Keratinocyte (primary cell): ENCODE results near the gene PTGES3. TPM values are rescaled to one million over a fixed set of nuclear protein-coding genes. Genes with fewer than 3 reads are reported as not detected.

ENCODE experiments used
- DNase-seq: peaks from one replicate; pipeline ENCODE4 v3.0.0-alpha.2; 2011; ENCODE audit warnings: low read depth, missing footprints, low spot score
- FAIRE-seq: peaks from 2 replicates; lab custom pipeline; 2011; peaks lifted over from hg19 to GRCh38; lab: Jason Lieb, UNC
- H2AFZ ChIP-seq: 2 replicates; pipeline ENCODE4 v1.6.0; 2012; ENCODE audit warnings: low read length, control low read depth, inconsistent platforms; ENCODE audit not compliant: control insufficient read depth
- H3K27ac ChIP-seq: 2 replicates; pipeline ENCODE4 v1.5.1; 2011; ENCODE audit warnings: low read length; ENCODE audit not compliant: control insufficient read depth, insufficient read depth
- H3K27me3 ChIP-seq: 3 replicates; pipeline ENCODE4 v1.6.0; 2011; ENCODE audit warnings: low read length; ENCODE audit not compliant: control insufficient read depth, insufficient read depth; ENCODE audit errors: extremely low read depth
- H3K36me3 ChIP-seq, 2 experiments: 2 replicates in 1 of 2; 3 replicates in 1 of 2; pipeline ENCODE4 v1.5.1; 2011; ENCODE audit warnings: low read length in 2 of 2, mild to moderate bottlenecking in 1 of 2; ENCODE audit not compliant: control insufficient read depth in 2 of 2, insufficient read depth in 2 of 2; ENCODE audit errors: extremely low read depth in 1 of 2
- H3K4me1 ChIP-seq: 3 replicates; pipeline ENCODE4 v1.5.1; 2011; ENCODE audit warnings: low read length; ENCODE audit not compliant: control insufficient read depth, insufficient read depth; ENCODE audit errors: extremely low read depth
- H3K4me2 ChIP-seq: 3 replicates; pipeline ENCODE4 v1.6.0; 2011; ENCODE audit warnings: low read depth, low read length; ENCODE audit not compliant: control insufficient read depth, insufficient read depth; ENCODE audit errors: extremely low read depth
- H3K4me3 ChIP-seq, 3 experiments: fragments of 200-600 bp in 1 of 3; sonication (generic) in 1 of 3; 2 replicates in 2 of 3; 3 replicates in 1 of 3; pipeline ENCODE4 v1.5.1; 2011 to 2016; ENCODE audit warnings: low read length in 3 of 3, mild to moderate bottlenecking in 3 of 3, control low read depth in 2 of 3, inconsistent platforms in 1 of 3, low read depth in 1 of 3, mixed read lengths in 1 of 3, mixed run types in 1 of 3, moderate library complexity in 1 of 3; ENCODE audit not compliant: control insufficient read depth in 2 of 3, insufficient read depth in 2 of 3; ENCODE audit errors: extremely low read depth in 1 of 3
- H3K79me2 ChIP-seq: 2 replicates; pipeline ENCODE4 v1.6.0; 2012; ENCODE audit warnings: low read length; ENCODE audit not compliant: control insufficient read depth, insufficient read depth
- H3K9ac ChIP-seq: 3 replicates; pipeline ENCODE4 v1.6.0; 2011; ENCODE audit warnings: low read length; ENCODE audit not compliant: control insufficient read depth, insufficient read depth; ENCODE audit errors: extremely low read depth
- H3K9me1 ChIP-seq: 3 replicates; pipeline ENCODE4 v1.6.0; 2011; ENCODE audit warnings: low read length; ENCODE audit not compliant: control insufficient read depth, insufficient read depth; ENCODE audit errors: extremely low read depth
- H3K9me3 ChIP-seq: 2 replicates; pipeline ENCODE4 v1.5.1; 2012; ENCODE audit warnings: low read depth, low read length; ENCODE audit not compliant: control insufficient read depth
- H4K20me1 ChIP-seq: 3 replicates; pipeline ENCODE4 v1.6.0; 2011; ENCODE audit warnings: low read length; ENCODE audit not compliant: control insufficient read depth, insufficient read depth; ENCODE audit errors: extremely low read depth
- EZH2 ChIP-seq: IDR thresholded peaks from one replicate; pipeline ENCODE4 v1.6.1; 2012; ENCODE audit warnings: inconsistent platforms, mild to moderate bottlenecking, low read length, moderate library complexity
- dilution Hi-C: fragments of 300-500 bp; cut with MboI; formaldehyde crosslinking; loops from one replicate; pipeline ENCODE4 v1.7.0; 2020; ENCODE audit warnings: low sequenced_read_pairs; ENCODE audit not compliant: extremely low pct_ligation_motif_present
- polyA plus RNA-seq, 5 experiments: library from polyadenylated mRNA; depleted of rRNA in 3 of 5; stranded (reverse) in 3 of 5; stranded (forward) in 1 of 5; unstranded in 1 of 5; fragments of >200 nt; gene quantifications; 1 replicate in 1 of 5; 2 replicates in 3 of 5; 3 replicates in 1 of 5; pipeline versions ENCODE4 v1.2.1 to v1.2.3, GENCODE V29; 2011 to 2012; ENCODE audit warnings: missing spikeins in 2 of 5, low read depth in 1 of 5, low replicate concordance in 1 of 5
- TF ChIP-seq, protein P1 (sequence below), 3 experiments: IDR thresholded peaks in 1 of 3; conservative IDR thresholded peaks in 1 of 3; optimal IDR thresholded peaks in 1 of 3; 2 replicates in 2 of 3; 3 replicates in 1 of 3; pipeline versions ENCODE3 to v1.5.1; 2011; ENCODE audit warnings: low read length in 3 of 3, mild to moderate bottlenecking in 3 of 3, moderate library complexity in 2 of 3, control low read depth in 1 of 3, inconsistent platforms in 1 of 3; ENCODE audit not compliant: insufficient read depth in 2 of 3; ENCODE audit errors: extremely low read depth in 1 of 3

The PTGES3 gene
- polyA plus RNA-seq, 1 donor (not counting 4 experiments of a cell fraction or from before 2014, with no cell fraction given) = 136 TPM

DNA sequence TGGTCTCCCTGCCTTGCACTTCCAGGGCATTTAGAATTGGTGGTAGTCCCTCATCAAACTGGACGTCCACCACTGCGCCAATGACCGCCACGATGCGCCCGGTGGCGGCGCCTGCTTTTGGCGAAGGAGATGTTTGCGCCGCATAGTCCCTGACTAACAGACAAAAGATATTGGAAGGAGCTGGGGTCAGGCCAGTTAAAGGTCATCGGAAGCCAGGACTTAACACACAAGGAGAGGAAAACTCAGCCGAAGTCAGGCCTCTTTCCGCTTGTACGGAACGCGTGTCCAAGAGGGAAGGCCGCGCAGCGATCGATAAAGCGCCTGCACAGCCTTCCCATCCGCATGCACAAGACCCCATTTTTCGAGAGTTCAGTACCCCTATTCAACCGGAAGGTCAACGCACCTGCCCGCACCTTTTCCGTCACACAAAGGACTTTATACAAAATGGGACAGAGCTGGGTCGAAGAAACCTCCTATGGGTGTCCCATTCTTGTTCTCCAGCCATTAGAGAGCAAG, 42.8 kb downstream of the PTGES3 start:
- Histone ChIP-seq H3K79me2 (peaks cover 40% of the 10 kb centered on the region), H3K4me3 (peak overlapping the region; percentile 84 to 97 (median 92)), H3K4me1 (peaks cover 13% of the 10 kb centered on the region), H3K4me2 (peak overlapping the region; percentile 85), H2AFZ (peak overlapping the region; percentile 50), H3K27me3 (no peaks in the 10 kb centered on the region), H3K36me3 (peaks cover 17 to 26% of the 10 kb centered on the region in 2 experiments), H3K9me1 (no peaks in the 10 kb centered on the region), H4K20me1 (peaks cover 8% of the 10 kb centered on the region), H3K9ac (peak overlapping the region; percentile 96), H3K27ac (peak overlapping the region; percentile 90), H3K9me3 (no peaks in the 10 kb centered on the region)
- dilution Hi-C loops = no loop called here
- no peak for DNase-seq
- FAIRE-seq = no peak
- no peak for TF ChIP-seq EZH2
- TF ChIP-seq, protein P1, sequence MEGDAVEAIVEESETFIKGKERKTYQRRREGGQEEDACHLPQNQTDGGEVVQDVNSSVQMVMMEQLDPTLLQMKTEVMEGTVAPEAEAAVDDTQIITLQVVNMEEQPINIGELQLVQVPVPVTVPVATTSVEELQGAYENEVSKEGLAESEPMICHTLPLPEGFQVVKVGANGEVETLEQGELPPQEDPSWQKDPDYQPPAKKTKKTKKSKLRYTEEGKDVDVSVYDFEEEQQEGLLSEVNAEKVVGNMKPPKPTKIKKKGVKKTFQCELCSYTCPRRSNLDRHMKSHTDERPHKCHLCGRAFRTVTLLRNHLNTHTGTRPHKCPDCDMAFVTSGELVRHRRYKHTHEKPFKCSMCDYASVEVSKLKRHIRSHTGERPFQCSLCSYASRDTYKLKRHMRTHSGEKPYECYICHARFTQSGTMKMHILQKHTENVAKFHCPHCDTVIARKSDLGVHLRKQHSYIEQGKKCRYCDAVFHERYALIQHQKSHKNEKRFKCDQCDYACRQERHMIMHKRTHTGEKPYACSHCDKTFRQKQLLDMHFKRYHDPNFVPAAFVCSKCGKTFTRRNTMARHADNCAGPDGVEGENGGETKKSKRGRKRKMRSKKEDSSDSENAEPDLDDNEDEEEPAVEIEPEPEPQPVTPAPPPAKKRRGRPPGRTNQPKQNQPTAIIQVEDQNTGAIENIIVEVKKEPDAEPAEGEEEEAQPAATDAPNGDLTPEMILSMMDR (optimal IDR thresholded peaks at IDR 0.05 in 1 of 3, IDR thresholded peaks at IDR 0.05 in 1 of 3, conservative IDR thresholded peaks at IDR 0.05 in 1 of 3; ENCODE audit: extremely low read depth in 1 of 3, insufficient read depth in 2 of 3, low read length in 3 of 3) = no peak

DNA sequence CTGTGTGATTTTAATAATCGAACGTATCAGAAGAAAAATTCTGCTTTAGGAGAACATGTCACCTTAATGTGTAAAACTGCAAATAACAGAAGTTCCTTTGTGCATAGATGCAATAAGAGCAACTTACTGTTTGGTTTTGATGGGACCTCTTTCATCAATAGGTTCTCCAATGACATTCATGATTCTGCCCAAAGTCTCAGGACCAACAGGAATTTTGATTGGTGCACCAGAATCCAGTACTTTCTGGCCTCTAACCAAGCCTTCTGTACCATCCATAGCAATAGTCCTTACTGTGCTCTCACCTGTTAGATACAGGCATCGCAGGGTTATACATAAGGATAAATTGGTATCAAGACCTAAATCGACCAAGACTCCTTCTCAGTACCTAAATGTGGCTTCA, 43.4 kb downstream of the PTGES3 start:
- Histone ChIP-seq H3K36me3 (peaks cover 21 to 30% of the 10 kb centered on the region in 2 experiments), H3K9me3 (no peaks in the 10 kb centered on the region), H3K9me1 (no peaks in the 10 kb centered on the region), H3K27me3 (no peaks in the 10 kb centered on the region), H3K27ac (peak overlapping the region; percentile 90), H3K4me2 (peak overlapping the region; percentile 85), H3K4me3 (peak overlapping the region; percentile 84 to 97 (median 92)), H3K4me1 (peaks cover 13% of the 10 kb centered on the region), H4K20me1 (peaks cover 8% of the 10 kb centered on the region), H2AFZ (no peak overlapping the region), H3K9ac (peak overlapping the region; percentile 96), H3K79me2 (peaks cover 43% of the 10 kb centered on the region)
- no peak for DNase-seq
- TF ChIP-seq, protein P1 (optimal IDR thresholded peaks at IDR 0.05 in 1 of 3, IDR thresholded peaks at IDR 0.05 in 1 of 3, conservative IDR thresholded peaks at IDR 0.05 in 1 of 3; ENCODE audit: extremely low read depth in 1 of 3, insufficient read depth in 2 of 3, low read length in 3 of 3) = no peak
- no peak for TF ChIP-seq EZH2
- no peak for FAIRE-seq
- dilution Hi-C loops = no loop called here
